HL-60/S4 (cell line): ENCODE results near the gene GUCD1.
"Not testable (repeated sequence)": the region's sequence is repeated elsewhere in the genome, so short reads cannot be mapped to it uniquely, and the experiment has no call there.

Experiments
- in situ Hi-C: fragments of 300-500 bp; cut with MboI; formaldehyde crosslinking; loops from 2 replicates; pipeline ENCODE4 v1.14.3; 2022; ENCODE audit warnings: low sequenced_read_pairs

GUCD1 gene

GRCh38 chr22:24554313-24555164 is at the start of gene GUCD1:
Gene GUCD1, minus strand, starts transcription at chr22:24555138. Its CDS starts 147 bp downstream, at chr22:24554991.
- in situ Hi-C loops: no loop called here

- in situ Hi-C loops: not testable (repeated sequence)
Observed at GRCh38 chr22:24603770-24604629, 49.1 kb upstream of the GUCD1 start.

- in situ Hi-C loops: not testable (repeated sequence)
Observed at GRCh38 chr22:24602847-24603769, 48.2 kb upstream of the GUCD1 start, which contains the start of gene GGT1. Gene GGT1, plus strand, starts transcription at chr22:24603193. Its CDS starts 7,889 bp downstream, at chr22:24611082.

- in situ Hi-C loops: not testable (repeated sequence)
Observed at GRCh38 chr22:24602105-24602749, 47.3 kb upstream of the GUCD1 start.

GRCh38 chr22:24601217-24602104 is 46.5 kb upstream of the GUCD1 start:
- in situ Hi-C loops: no loop called here

GRCh38 chr22:24599958-24600715 is 45.2 kb upstream of the GUCD1 start:
- in situ Hi-C loops: not testable (repeated sequence)

GRCh38 chr22:24599514-24599913 is 44.6 kb upstream of the GUCD1 start:
- in situ Hi-C loops: no loop called here

GRCh38 chr22:24597076-24597475 is 42.1 kb upstream of the GUCD1 start:
- in situ Hi-C loops: not testable (repeated sequence)

GRCh38 chr22:24595863-24596262 is 40.9 kb upstream of the GUCD1 start:
- in situ Hi-C loops: no loop called here

- in situ Hi-C loops: no loop called here
Observed at GRCh38 chr22:24595228-24595627, 40.3 kb upstream of the GUCD1 start.

GRCh38 chr22:24594569-24595120 is 39.7 kb upstream of the GUCD1 start:
- in situ Hi-C loops: no loop called here

GRCh38 chr22:24593836-24594568 is 39.1 kb upstream of the GUCD1 start:
- in situ Hi-C loops: no loop called here

- in situ Hi-C loops: not testable (repeated sequence)
Observed at GRCh38 chr22:24593559-24593835, 38.6 kb upstream of the GUCD1 start.

- in situ Hi-C loops: no loop called here
Observed at GRCh38 chr22:24592851-24593558, 38.1 kb upstream of the GUCD1 start, which contains the start of gene LRRC75B. Gene LRRC75B, minus strand, starts transcription at chr22:24593073. Its CDS starts 34 bp downstream, at chr22:24593039.

GRCh38 chr22:24592058-24592850 is 37.3 kb upstream of the GUCD1 start:
- in situ Hi-C loops: no loop called here

- in situ Hi-C loops: no loop called here
Observed at GRCh38 chr22:24591286-24591830, 36.4 kb upstream of the GUCD1 start.
